ENCODE measurements around the gene KIAA2012.

KIAA2012 gene

DNA sequence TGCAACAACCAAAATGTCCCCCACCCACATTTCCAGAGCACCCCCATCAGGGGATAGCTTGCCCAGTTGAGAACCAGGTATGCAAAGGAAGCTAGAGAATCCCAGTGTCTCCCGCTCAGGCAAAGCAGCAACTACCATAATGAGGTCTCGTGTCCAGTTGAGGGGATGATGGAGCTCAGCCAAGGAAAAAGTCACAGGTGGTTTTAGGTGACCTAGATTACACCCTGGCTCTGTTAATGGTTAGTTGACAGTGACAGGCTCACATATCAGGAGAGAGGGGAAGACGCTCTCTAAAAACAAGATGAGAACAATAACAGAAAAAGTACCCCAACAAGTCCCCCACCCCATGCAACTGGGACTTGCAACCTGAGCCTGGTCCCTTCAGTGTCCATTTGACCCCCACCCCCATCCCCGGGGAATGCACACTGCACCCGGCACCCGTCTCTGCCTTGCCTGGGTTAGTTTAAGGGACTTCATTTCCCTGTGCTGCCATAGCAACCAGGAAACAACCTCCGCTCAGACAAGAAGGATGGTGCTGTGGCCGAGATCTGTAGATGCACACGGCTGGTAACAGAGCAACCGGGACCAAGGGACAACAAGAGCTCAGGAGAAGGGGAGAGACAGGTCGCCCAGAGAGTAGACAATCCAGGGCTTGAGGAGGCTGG lies at the start of gene KIAA2012:
TSS of gene KIAA2012 (plus strand) at position 519 of the 665 bp plus-strand sequence. CDS start 373 bp downstream, outside the sequence.
- no peaks in the 10 kb centered on the region for H3K4me1 ChIP-seq (ENCODE audit: control insufficient read depth, insufficient read depth, low read length)
- CTCF ChIA-PET = interaction anchor here (0.7 to 1.4 kb wide), 5 partner anchors 31 to 1036 kb away, joined by 3 to 7 read pairs (median 3); no protein-coding TSS in a partner anchor
- TF ChIP-seq ZNF514 (tag by site-specific recombination; IDR thresholded peaks at IDR 0.05) (no peak), ZNF155 (tag by site-specific recombination; IDR thresholded peaks at IDR 0.05) (no peak), ZNF558 (tag by site-specific recombination; IDR thresholded peaks at IDR 0.05) (no peak), GLIS2 (tag by site-specific recombination; IDR thresholded peaks at IDR 0.05) (no peak), ZNF707 (tag by site-specific recombination; IDR thresholded peaks at IDR 0.05) (no peak), ZNF624 (tag by site-specific recombination; IDR thresholded peaks at IDR 0.05) (no peak), KLF7 (tag by site-specific recombination; IDR thresholded peaks at IDR 0.05; ENCODE audit: borderline replicate concordance) (no peak), ZNF311 (tag by site-specific recombination; IDR thresholded peaks at IDR 0.05; ENCODE audit: borderline replicate concordance) (no peak), ZNF654 (tag by site-specific recombination; IDR thresholded peaks at IDR 0.05; ENCODE audit: low read depth) (no peak), TCF7L2 (IDR thresholded peaks at IDR 0.05; ENCODE audit: borderline replicate concordance, low read depth, low read length) (no peak), ZNF785 (tag by site-specific recombination; IDR thresholded peaks at IDR 0.05) (no peak), ZNF510 (tag by site-specific recombination; IDR thresholded peaks at IDR 0.05; ENCODE audit: insufficient replicate concordance) (no peak)
- TF ChIP-seq, protein P1, sequence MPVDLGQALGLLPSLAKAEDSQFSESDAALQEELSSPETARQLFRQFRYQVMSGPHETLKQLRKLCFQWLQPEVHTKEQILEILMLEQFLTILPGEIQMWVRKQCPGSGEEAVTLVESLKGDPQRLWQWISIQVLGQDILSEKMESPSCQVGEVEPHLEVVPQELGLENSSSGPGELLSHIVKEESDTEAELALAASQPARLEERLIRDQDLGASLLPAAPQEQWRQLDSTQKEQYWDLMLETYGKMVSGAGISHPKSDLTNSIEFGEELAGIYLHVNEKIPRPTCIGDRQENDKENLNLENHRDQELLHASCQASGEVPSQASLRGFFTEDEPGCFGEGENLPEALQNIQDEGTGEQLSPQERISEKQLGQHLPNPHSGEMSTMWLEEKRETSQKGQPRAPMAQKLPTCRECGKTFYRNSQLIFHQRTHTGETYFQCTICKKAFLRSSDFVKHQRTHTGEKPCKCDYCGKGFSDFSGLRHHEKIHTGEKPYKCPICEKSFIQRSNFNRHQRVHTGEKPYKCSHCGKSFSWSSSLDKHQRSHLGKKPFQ (tag by site-specific recombination; IDR thresholded peaks at IDR 0.05) = no peak
- no peaks in the 10 kb centered on the region for H3K36me3 ChIP-seq (ENCODE audit: control insufficient read depth in 2 of 2, insufficient read depth in 1 of 2, low read length in 2 of 2)
- H3K27ac ChIP-seq (ENCODE audit: extremely low read depth, low read depth, low read length) = no peak within 1 kb of the TSS
- POLR2A ChIA-PET = no interaction called here
- no peaks in the 10 kb centered on the region for H3K9me3 ChIP-seq (ENCODE audit: control insufficient read depth, insufficient read depth, low read depth, low read length)
- no peak within 1 kb of the TSS for H3K4me3 ChIP-seq (ENCODE audit: low read depth, low read length)

DNA sequence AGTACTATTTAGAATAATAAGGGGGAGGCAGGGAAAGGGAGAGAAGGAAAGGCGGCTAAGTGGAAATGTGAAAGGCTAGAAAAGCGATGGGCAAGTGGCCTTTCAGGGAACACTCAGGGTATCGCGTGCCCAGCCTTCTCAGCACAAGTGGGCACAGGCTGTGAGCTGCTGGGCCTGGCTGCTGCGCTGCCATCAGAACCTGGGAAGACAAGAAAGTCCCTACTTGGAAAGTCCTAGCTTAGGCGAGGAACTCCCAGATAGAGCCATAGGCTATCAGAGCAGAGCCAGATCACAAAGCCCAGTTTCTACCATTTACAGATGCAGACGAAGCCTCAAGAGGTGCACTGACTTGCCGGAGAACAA lies 49.2 kb upstream of the KIAA2012 start:
- Histone ChIP-seq H3K4me3 (ENCODE audit: low read depth, low read length) (no peak overlapping the region), H3K9me3 (ENCODE audit: control insufficient read depth, insufficient read depth, low read depth, low read length) (no peaks in the 10 kb centered on the region), H3K36me3 (ENCODE audit: control insufficient read depth in 2 of 2, insufficient read depth in 1 of 2, low read length in 2 of 2) (no peaks in the 10 kb centered on the region), H3K4me1 (ENCODE audit: control insufficient read depth, insufficient read depth, low read length) (no peaks in the 10 kb centered on the region), H3K27ac (ENCODE audit: extremely low read depth, low read depth, low read length) (no peak overlapping the region)
- no peak for TF ChIP-seq REPIN1 (tag by site-specific recombination; IDR thresholded peaks at IDR 0.05; ENCODE audit: low read depth)
- no peak for TF ChIP-seq ZNF324 (tag by site-specific recombination; IDR thresholded peaks at IDR 0.05)
- TF ChIP-seq ZBTB48 (tag by site-specific recombination; IDR thresholded peaks at IDR 0.05) = no peak
- TF ChIP-seq, protein P2, sequence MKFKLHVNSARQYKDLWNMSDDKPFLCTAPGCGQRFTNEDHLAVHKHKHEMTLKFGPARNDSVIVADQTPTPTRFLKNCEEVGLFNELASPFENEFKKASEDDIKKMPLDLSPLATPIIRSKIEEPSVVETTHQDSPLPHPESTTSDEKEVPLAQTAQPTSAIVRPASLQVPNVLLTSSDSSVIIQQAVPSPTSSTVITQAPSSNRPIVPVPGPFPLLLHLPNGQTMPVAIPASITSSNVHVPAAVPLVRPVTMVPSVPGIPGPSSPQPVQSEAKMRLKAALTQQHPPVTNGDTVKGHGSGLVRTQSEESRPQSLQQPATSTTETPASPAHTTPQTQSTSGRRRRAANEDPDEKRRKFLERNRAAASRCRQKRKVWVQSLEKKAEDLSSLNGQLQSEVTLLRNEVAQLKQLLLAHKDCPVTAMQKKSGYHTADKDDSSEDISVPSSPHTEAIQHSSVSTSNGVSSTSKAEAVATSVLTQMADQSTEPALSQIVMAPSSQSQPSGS (tag by site-specific recombination; IDR thresholded peaks at IDR 0.05; ENCODE audit: low read depth) = no peak
- TF ChIP-seq OVOL3 (tag by site-specific recombination; IDR thresholded peaks at IDR 0.05) = no peak
- no peak for TF ChIP-seq ZNF776 (tag by site-specific recombination; IDR thresholded peaks at IDR 0.05; ENCODE audit: borderline replicate concordance)
- TF ChIP-seq GLI4 (tag by site-specific recombination; IDR thresholded peaks at IDR 0.05) = no peak
- no peak for TF ChIP-seq ZNF114 (tag by site-specific recombination; IDR thresholded peaks at IDR 0.05)
- TF ChIP-seq PRDM1 (tag by site-specific recombination; IDR thresholded peaks at IDR 0.05) = no peak
- TF ChIP-seq ZNF214 (tag by site-specific recombination; IDR thresholded peaks at IDR 0.05; ENCODE audit: borderline replicate concordance) = no peak
- TF ChIP-seq GLIS2 (tag by site-specific recombination; IDR thresholded peaks at IDR 0.05) = no peak
- no peak for TF ChIP-seq ZNF677 (tag by site-specific recombination; IDR thresholded peaks at IDR 0.05)
- TF ChIP-seq ZSCAN16 (tag by site-specific recombination; IDR thresholded peaks at IDR 0.05) = no peak
- TF ChIP-seq, protein P3, sequence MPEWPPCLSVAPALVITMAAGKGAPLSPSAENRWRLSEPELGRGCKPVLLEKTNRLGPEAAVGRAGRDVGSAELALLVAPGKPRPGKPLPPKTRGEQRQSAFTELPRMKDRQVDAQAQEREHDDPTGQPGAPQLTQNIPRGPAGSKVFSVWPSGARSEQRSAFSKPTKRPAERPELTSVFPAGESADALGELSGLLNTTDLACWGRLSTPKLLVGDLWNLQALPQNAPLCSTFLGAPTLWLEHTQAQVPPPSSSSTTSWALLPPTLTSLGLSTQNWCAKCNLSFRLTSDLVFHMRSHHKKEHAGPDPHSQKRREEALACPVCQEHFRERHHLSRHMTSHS (tag by site-specific recombination; IDR thresholded peaks at IDR 0.05) = no peak
- TF ChIP-seq KLF16 (tag by site-specific recombination; IDR thresholded peaks at IDR 0.05) = no peak
- TF ChIP-seq ZFHX2 (tag by site-specific recombination; conservative IDR thresholded peaks at IDR 0.05) = no peak
- no peak for TF ChIP-seq BCL11B (tag by site-specific recombination; IDR thresholded peaks at IDR 0.05; ENCODE audit: low read depth)
- no peak for TF ChIP-seq MYNN (tag by site-specific recombination; IDR thresholded peaks at IDR 0.05; ENCODE audit: borderline replicate concordance)
- no peak for TF ChIP-seq TRIM28 (IDR thresholded peaks at IDR 0.05; ENCODE audit: borderline replicate concordance, low read length)
- no peak for TF ChIP-seq ZSCAN30 (tag by site-specific recombination; IDR thresholded peaks at IDR 0.05)
- POLR2A ChIA-PET = interaction anchor here (0.7 kb wide), 1 partner anchor 10 kb away, joined by 4 read pairs; no protein-coding TSS in a partner anchor
- CTCF ChIA-PET = interaction anchor here (1.1 kb wide), 1 partner anchor 163 kb away, joined by 3 read pairs; no protein-coding TSS in a partner anchor
